GM12878 (cell line): Measurements from ENCODE around the gene CHIT1. TPM values are rescaled to one million over a fixed set of nuclear protein-coding genes. Genes with fewer than 3 reads are reported as not detected.

ENCODE experiments used
- ATAC-seq: fragments of 200-7000 bp; cut with Tn5 transposase; 3 replicates; pipeline ENCODE4 v1.9.1; 2020; ENCODE audit warnings: mild to moderate bottlenecking, moderate library complexity
- BruUV-seq: library from RNA; stranded (reverse); fragments of 400-500 nt; replicated peaks from 2 replicates; lab custom pipeline; 2021; lab: Mats Ljungman, UMichigan
- CTCF ChIA-PET: fragments of 300-600 bp; sonication (Branson Sonifier 250); formaldehyde crosslinking; extraction: SDS; loops from one replicate; lab custom pipeline; 2021; ENCODE audit warnings: inconsistent platforms; lab: Yijun Ruan, JAX
- POLR2A ChIA-PET: fragments of 350-600 bp; formaldehyde crosslinking; extraction: SDS; loops from one replicate; lab custom pipeline; 2021; ENCODE audit warnings: inconsistent platforms; lab: Charles Lee
- RAD21 ChIA-PET: fragments of 300-600 bp; sonication (Branson Sonifier 250); formaldehyde crosslinking; loops from one replicate; lab custom pipeline; 2023; ENCODE audit warnings: antibody characterized with exemption; ENCODE audit not compliant: unreplicated experiment; lab: Charles Lee
- SMC1A ChIA-PET: fragments of 300-600 bp; sonication (Branson Sonifier 250); formaldehyde crosslinking; loops from one replicate; lab custom pipeline; 2023; ENCODE audit not compliant: unreplicated experiment, uncharacterized antibody; lab: Charles Lee
- DNase-seq: peaks from one replicate; pipeline ENCODE4 v3.0.0-alpha.2; 2011; ENCODE audit warnings: low read depth, low spot score
- FAIRE-seq: peaks from 3 replicates; lab custom pipeline; 2011; peaks lifted over from hg19 to GRCh38; lab: Jason Lieb, UNC
- H2AFZ ChIP-seq: 2 replicates; pipeline ENCODE4 v1.6.0; 2011; ENCODE audit warnings: low read depth, low read length, control low read depth; ENCODE audit not compliant: control insufficient read depth
- H3K27ac ChIP-seq: 2 replicates; pipeline ENCODE4 v1.5.1; 2011; ENCODE audit warnings: control low read depth; ENCODE audit not compliant: control insufficient read depth, insufficient read depth
- H3K27me3 ChIP-seq, 2 experiments: replicated peaks in 1 of 2; 2 replicates each; pipeline versions ENCODE4 v1.6.0 to v1.6.1; 2011; ENCODE audit warnings: low read length in 1 of 2; ENCODE audit not compliant: control insufficient read depth in 2 of 2, insufficient read depth in 2 of 2
- H3K36me3 ChIP-seq, 2 experiments: 2 replicates each; pipeline ENCODE4 v1.5.1; 2011; ENCODE audit warnings: low read length in 1 of 2; ENCODE audit not compliant: control insufficient read depth in 2 of 2, insufficient read depth in 2 of 2
- H3K4me1 ChIP-seq: 2 replicates; pipeline ENCODE4 v1.6.1; 2011; ENCODE audit warnings: mild to moderate bottlenecking, low read length, moderate library complexity, mixed read lengths; ENCODE audit not compliant: control insufficient read depth, insufficient read depth
- H3K4me2 ChIP-seq: 2 replicates; pipeline ENCODE4 v1.6.0; 2011; ENCODE audit warnings: control low read depth; ENCODE audit not compliant: control insufficient read depth, insufficient read depth
- H3K4me3 ChIP-seq: fragments of 200-600 bp; sonication (generic); 2 replicates; pipeline ENCODE4 v1.5.1; 2016
- H3K79me2 ChIP-seq: 2 replicates; pipeline ENCODE4 v1.6.0; 2011; ENCODE audit warnings: low read length; ENCODE audit not compliant: control insufficient read depth, insufficient read depth
- H3K9ac ChIP-seq: 2 replicates; pipeline ENCODE4 v1.8.0; 2011; ENCODE audit warnings: low read length, control low read depth, mixed read lengths; ENCODE audit not compliant: control insufficient read depth, insufficient read depth
- H3K9me3 ChIP-seq: replicated peaks from 3 replicates; pipeline ENCODE4 v1.5.1; 2011; ENCODE audit warnings: mild to moderate bottlenecking, low read length; ENCODE audit not compliant: control insufficient read depth, insufficient read depth
- H4K20me1 ChIP-seq: 2 replicates; pipeline ENCODE4 v1.6.0; 2011; ENCODE audit not compliant: control insufficient read depth, insufficient read depth
- BCL3 ChIP-seq: IDR thresholded peaks from 2 replicates; pipeline ENCODE4 v1.6.1; 2011; ENCODE audit warnings: borderline replicate concordance, low read depth, mild to moderate bottlenecking, moderate library complexity, low read length; ENCODE audit not compliant: insufficient read depth, poor library complexity, severe bottlenecking
- BRCA1 ChIP-seq: IDR thresholded peaks from 2 replicates; pipeline ENCODE4 v1.6.1; 2011; ENCODE audit warnings: low read depth, low read length, improper control_type of control experiment
- ETV6 ChIP-seq, 2 experiments: fragments of 450-650 bp in 1 of 2; IDR thresholded peaks in 1 of 2; conservative IDR thresholded peaks in 1 of 2; 2 replicates each; pipeline ENCODE4 v1.6.1; 2014; ENCODE audit warnings: antibody characterized with exemption in 1 of 2, borderline replicate concordance in 1 of 2, low read depth in 1 of 2, mild to moderate bottlenecking in 1 of 2, moderate library complexity in 1 of 2
- FOXM1 ChIP-seq: IDR thresholded peaks from 2 replicates; pipeline ENCODE4 v1.6.1; 2012; ENCODE audit warnings: low read depth, mild to moderate bottlenecking, inconsistent platforms, low read length, moderate library complexity
- IKZF1 ChIP-seq: fragments of 450-650 bp; conservative IDR thresholded peaks from 2 replicates; pipeline ENCODE4 v1.6.1; 2017; ENCODE audit warnings: antibody characterized with exemption, mild to moderate bottlenecking
- MEF2B ChIP-seq: fragments of 450-650 bp; IDR thresholded peaks from 2 replicates; pipeline ENCODE4 v1.6.1; 2018; ENCODE audit warnings: mild to moderate bottlenecking, moderate library complexity; ENCODE audit not compliant: partially characterized antibody, poor library complexity, severe bottlenecking
- MYB ChIP-seq: fragments of 150-350 bp; IDR thresholded peaks from 2 replicates; pipeline ENCODE4 v1.6.1; 2014; ENCODE audit warnings: mild to moderate bottlenecking, low read depth, low read length, borderline replicate concordance
- MYC ChIP-seq: IDR thresholded peaks from 2 replicates; pipeline ENCODE4 v1.6.1; 2011; ENCODE audit warnings: mild to moderate bottlenecking, low read length, moderate library complexity, inconsistent platforms; ENCODE audit not compliant: insufficient read depth, insufficient replicate concordance, insufficient read length, severe bottlenecking
- NFIC ChIP-seq: IDR thresholded peaks from 2 replicates; pipeline ENCODE4 v1.6.1; 2012; ENCODE audit warnings: low read depth, mild to moderate bottlenecking, inconsistent platforms, low read length, moderate library complexity
- POLR2A ChIP-seq: IDR thresholded peaks from 2 replicates; pipeline ENCODE4 v1.6.1; 2011; ENCODE audit warnings: low read depth, mild to moderate bottlenecking, low read length
- SP1 ChIP-seq: IDR thresholded peaks from one replicate; pipeline ENCODE4 v1.6.1; 2011; ENCODE audit warnings: low read depth, low read length
- SRF ChIP-seq, 2 experiments: IDR thresholded peaks; 2 replicates each; pipeline ENCODE4 v1.6.1; 2011; ENCODE audit warnings: low read depth in 2 of 2, low read length in 2 of 2, mild to moderate bottlenecking in 1 of 2, moderate library complexity in 1 of 2
- TAF1 ChIP-seq: IDR thresholded peaks from 2 replicates; pipeline ENCODE4 v1.6.1; 2011; ENCODE audit warnings: mild to moderate bottlenecking, low read depth, low read length, borderline replicate concordance
- ZZZ3 ChIP-seq: IDR thresholded peaks from 2 replicates; pipeline ENCODE4 v1.6.1; 2011; ENCODE audit warnings: low read depth; ENCODE audit not compliant: control insufficient read depth, insufficient read length
- WGBS: methylation state at CpG from one replicate; pipeline ENCODE4 v1.1.6; 2016; ENCODE audit warnings: low lambda C conversion rate; ENCODE audit not compliant: insufficient replicate concordance, insufficient coverage; ENCODE audit errors: missing lambda C conversion rate; 5-methylcytosine and 5-hydroxymethylcytosine counted together
- in situ Hi-C: fragments of 300-500 bp; cut with MboI; formaldehyde crosslinking; loops from 9 replicates; pipeline ENCODE4 v1.14.3; 2018; ENCODE audit warnings: mixed read lengths
- intact Hi-C: fragments of 100-400 bp; cut with micrococcal nuclease; formaldehyde crosslinking; loops from one replicate; pipeline ENCODE4 v1.14.2; 2022; ENCODE audit not compliant: unreplicated experiment
- polyA plus RNA-seq, 11 experiments: library from polyadenylated mRNA; depleted of rRNA in 4 of 11; unstranded in 6 of 11; stranded (reverse) in 5 of 11; fragments of >200 nt; fragmentation: Nextera tagmentation in 4 of 11; fragmentation: Illumina TruSeq in 1 of 11; extraction: Ambion mirVana in 4 of 11; extraction: Trizol in 1 of 11; gene quantifications; 1 replicate in 1 of 11; 2 replicates in 10 of 11; pipeline versions ENCODE4 v1.2.1 to v1.2.3, GENCODE V29; 2011 to 2016; ENCODE audit warnings: inconsistent platforms in 2 of 11, missing spikeins in 2 of 11, low read depth in 1 of 11
- total RNA-seq, 4 experiments: library from RNA; depleted of rRNA in 3 of 4; stranded (reverse); fragments of >200 nt in 3 of 4; fragmentation: Illumina TruSeq in 1 of 4; extraction: Trizol in 1 of 4; gene quantifications; 2 replicates each; pipeline versions ENCODE4 v1.2.1 to v1.2.3, GENCODE V29; 2013 to 2021

CHIT1 gene
- total and polyA plus RNA-seq, 10 of the 15 experiments (the other 5 are each of a cell fraction or from before 2014, with no cell fraction given) = 0.02 to 2.1 (median 0.76) TPM

DNA sequence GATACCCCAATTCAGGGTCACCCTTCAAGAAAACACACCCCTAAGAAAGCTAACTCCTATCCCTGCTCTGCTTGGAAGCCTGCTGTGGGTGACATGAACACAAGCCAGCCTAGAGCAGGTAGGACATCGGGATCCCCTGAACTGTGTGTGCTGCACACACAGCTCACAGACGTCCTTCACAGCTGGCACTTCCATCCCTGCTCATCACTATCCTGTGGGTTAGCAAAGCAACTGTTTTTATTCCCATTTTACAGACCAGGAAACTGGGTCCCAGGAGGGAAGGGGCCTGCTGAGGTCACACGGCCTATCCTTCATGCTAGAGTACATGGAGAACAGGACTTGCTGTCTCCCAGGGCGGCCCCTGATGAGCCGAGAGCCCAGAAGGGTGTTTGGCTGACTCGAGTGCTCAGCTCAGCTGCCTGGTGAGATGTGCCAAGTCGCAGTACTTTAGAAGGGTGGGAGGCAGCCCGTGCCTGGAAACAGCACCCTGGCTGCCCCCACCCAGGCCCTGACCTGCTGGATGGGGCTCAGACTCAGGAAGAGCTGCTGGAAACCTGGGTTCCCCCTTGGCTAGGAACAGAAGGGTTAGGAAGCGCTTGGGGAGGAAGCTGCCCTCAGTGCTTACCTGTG, 47.6 kb upstream of the CHIT1 start:
- Histone ChIP-seq H3K4me3 (no peak overlapping the region), H3K9ac (0 out of 2 replicates have a peak overlapping the region, but pooled peaks have one; percentile 2), H3K27ac (peak overlapping the region; percentile 22; the same call in 1 of the 2 replicates), H3K4me1 (peaks cover 48% of the 10 kb centered on the region), H3K9me3 (no peaks in the 10 kb centered on the region), H3K79me2 (peaks cover 7% of the 10 kb centered on the region), H3K4me2 (0 out of 2 replicates have a peak overlapping the region, but pooled peaks have one; percentile 22), H3K27me3 (no peaks in the 10 kb centered on the region), H4K20me1 (no peaks in the 10 kb centered on the region), H2AFZ (no peak overlapping the region), H3K36me3 (no peaks in the 10 kb centered on the region)
- intact Hi-C loops (no loop called here), in situ Hi-C loops (loop anchor here (25.0 kb wide), 1 partner anchor 1235 kb away; the partner anchor contains the start of gene MDM4)
- no TSS peak for BruUV-seq
- ChIA-PET CTCF (interaction anchor here (1.4 to 15.2 kb wide), 8 partner anchors 7 to 210 kb away, joined by 5 to 854 read pairs (median 36); no protein-coding TSS in a partner anchor), SMC1A (interaction anchor here (1.1 to 30.2 kb wide), 4 partner anchors 10 to 61 kb away, joined by 3 to 590 read pairs (median 346); partner anchors contain the start of gene BTG2), POLR2A (interaction anchor here (0.9 to 20.0 kb wide), 7 partner anchors 10 to 59 kb away, joined by 3 to 395 read pairs (median 6); partner anchors contain the start of gene BTG2), RAD21 (interaction anchor here (1.1 to 30.0 kb wide), 6 partner anchors 9 to 62 kb away, joined by 5 to 541 read pairs (median 360); partner anchors contain the start of gene BTG2)
- TF ChIP-seq IKZF1 (0 out of 2 replicates have a peak, but pooled peaks have one; percentile 11), MYC (no peak)
- ATAC-seq = no peak
- no peak for DNase-seq
- WGBS = 80% methylated on average over 9 of the region's 9 CpGs
- FAIRE-seq = no peak

- ChIA-PET RAD21 (interaction anchor here (0.7 to 30.0 kb wide), 5 partner anchors 10 to 171 kb away, joined by 3 to 541 read pairs (median 470); partner anchors contain the start of gene BTG2), CTCF (interaction anchor here (1.4 to 15.2 kb wide), 7 partner anchors 7 to 63 kb away, joined by 5 to 854 read pairs (median 52); no protein-coding TSS in a partner anchor), POLR2A (interaction anchor here (0.6 to 20.0 kb wide), 7 partner anchors 11 to 248 kb away, joined by 4 to 395 read pairs (median 6); partner anchors contain the start of gene BTG2), SMC1A (interaction anchor here (1.1 to 30.2 kb wide), 5 partner anchors 7 to 62 kb away, joined by 3 to 590 read pairs (median 183); partner anchors contain the start of gene BTG2)
- in situ Hi-C loops (loop anchor here (25.0 kb wide), 1 partner anchor 1236 kb away; the partner anchor contains the start of gene MDM4), intact Hi-C loops (no loop called here)
- Histone ChIP-seq H3K4me3 (no peak overlapping the region), H3K79me2 (peaks cover 7% of the 10 kb centered on the region), H3K4me2 (no peak overlapping the region), H3K9me3 (no peaks in the 10 kb centered on the region), H3K27ac (no peak overlapping the region), H2AFZ (no peak overlapping the region), H3K9ac (no peak overlapping the region), H3K27me3 (no peaks in the 10 kb centered on the region), H3K36me3 (no peaks in the 10 kb centered on the region), H3K4me1 (peaks cover 47% of the 10 kb centered on the region), H4K20me1 (no peaks in the 10 kb centered on the region)
- FAIRE-seq (no peak), ATAC-seq (no peak), DNase-seq (no peak)
- BruUV-seq = no TSS peak
- WGBS = 99% methylated on average over 5 of the region's 5 CpGs
- no peak for TF ChIP-seq BCL3
- no peak for TF ChIP-seq POLR2A
- no peak for TF ChIP-seq MEF2B
- TF ChIP-seq SRF (IDR thresholded peaks at IDR 0.05; ENCODE audit: low read depth in 2 of 2, low read length in 2 of 2) = no peak
- no peak for TF ChIP-seq ZZZ3
- no peak for TF ChIP-seq BRCA1
- no peak for TF ChIP-seq FOXM1
- no peak for TF ChIP-seq MYB
- no peak for TF ChIP-seq TAF1
- no peak for TF ChIP-seq SP1
- no peak for TF ChIP-seq NFIC
- TF ChIP-seq ETV6 (conservative IDR thresholded peaks at IDR 0.05 in 1 of 2, IDR thresholded peaks at IDR 0.05 in 1 of 2; ENCODE audit: borderline replicate concordance in 1 of 2, low read depth in 1 of 2) = no peak
Measured at GRCh38 chr1:203276408-203276807, 46.9 kb upstream of the CHIT1 start.
